ENCODE measurements around the gene POU2F1.

- TF ChIP-seq CTCF (IDR thresholded peaks at IDR 0.05 in 4 of 5, conservative IDR thresholded peaks at IDR 0.05 in 1 of 5) (no peak), POLR2A (IDR thresholded peaks at IDR 0.05) (no peak)
These were observed 122.2 kb downstream of the POU2F1 start for GRCh38 chr1:167342846-167343245.
